NCI-H526 treated with DMSO at 0.1 percent for 48 hours (cell line): Measurements from ENCODE around the gene EIF4A2.

Experiments used
- DNase-seq: peaks from one replicate; lab custom pipeline; 2025; lab: John Stamatoyannopoulos, UW

Gene EIF4A2

GRCh38 chr3:186783058-186783730 is at the start of gene EIF4A2:
Gene EIF4A2, plus strand, starts transcription at chr3:186783577. Its CDS starts 34 bp downstream, at chr3:186783611.
- DNase-seq, result peak; percentile 84

- DNase-seq, result no peak
These were observed 40.6 kb upstream of the EIF4A2 start for GRCh38 chr3:186742618-186743380.

GRCh38 chr3:186743666-186744065 is 39.7 kb upstream of the EIF4A2 start:
- DNase-seq, result no peak

- DNase-seq, result no peak
These were observed 37.4 kb upstream of the EIF4A2 start for GRCh38 chr3:186746008-186746407.

- no peak for DNase-seq
These were observed 33.1 kb upstream of the EIF4A2 start for GRCh38 chr3:186750316-186750715.

- peak; percentile 20 for DNase-seq
These were observed 31.9 kb upstream of the EIF4A2 start for GRCh38 chr3:186751480-186751879.

- no peak for DNase-seq
These were observed 29.4 kb upstream of the EIF4A2 start for GRCh38 chr3:186754006-186754405.

GRCh38 chr3:186754871-186755270 is 28.5 kb upstream of the EIF4A2 start:
- DNase-seq, result no peak

- DNase-seq, result no peak
These were observed 26.2 kb upstream of the EIF4A2 start for GRCh38 chr3:186757214-186757613.

GRCh38 chr3:186757686-186758220 is 25.6 kb upstream of the EIF4A2 start:
- DNase-seq, result no peak

- DNase-seq, result no peak
These were observed 24.0 kb upstream of the EIF4A2 start for GRCh38 chr3:186759231-186759930.

GRCh38 chr3:186760141-186760833 is 23.1 kb upstream of the EIF4A2 start:
- no peak for DNase-seq

GRCh38 chr3:186760897-186761447 is 22.4 kb upstream of the EIF4A2 start:
- DNase-seq, result no peak

GRCh38 chr3:186772281-186772694 is 11.1 kb upstream of the EIF4A2 start:
- DNase-seq, result no peak

GRCh38 chr3:186772701-186773417 is 10.5 kb upstream of the EIF4A2 start:
- DNase-seq, result no peak

- no peak for DNase-seq
These were observed 7.4 kb upstream of the EIF4A2 start for GRCh38 chr3:186775999-186776398.

GRCh38 chr3:186779204-186779603 is 4.2 kb upstream of the EIF4A2 start:
- DNase-seq, result no peak

GRCh38 chr3:186782542-186783057 is 777 bp upstream of the EIF4A2 start:
- DNase-seq, result no peak

- peak; percentile 45 for DNase-seq
These were observed 546 bp downstream of the EIF4A2 start for GRCh38 chr3:186783731-186784515.
